ENCODE data around the gene EDDM3A.
A peak's percentile ranks its signal among the peaks of the same experiment; 100 is the strongest.
"Not testable (repeated sequence)": the region's sequence is repeated elsewhere in the genome, so short reads cannot be mapped to it uniquely, and the experiment has no call there.

EDDM3A gene, protein sequence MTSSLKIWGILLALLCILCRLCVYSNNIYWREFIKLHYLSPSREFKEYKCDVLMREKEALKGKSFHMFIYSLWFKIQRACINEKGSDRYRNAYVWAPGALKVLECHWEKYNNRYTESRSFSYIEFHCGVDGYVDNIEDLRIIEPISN

DNA sequence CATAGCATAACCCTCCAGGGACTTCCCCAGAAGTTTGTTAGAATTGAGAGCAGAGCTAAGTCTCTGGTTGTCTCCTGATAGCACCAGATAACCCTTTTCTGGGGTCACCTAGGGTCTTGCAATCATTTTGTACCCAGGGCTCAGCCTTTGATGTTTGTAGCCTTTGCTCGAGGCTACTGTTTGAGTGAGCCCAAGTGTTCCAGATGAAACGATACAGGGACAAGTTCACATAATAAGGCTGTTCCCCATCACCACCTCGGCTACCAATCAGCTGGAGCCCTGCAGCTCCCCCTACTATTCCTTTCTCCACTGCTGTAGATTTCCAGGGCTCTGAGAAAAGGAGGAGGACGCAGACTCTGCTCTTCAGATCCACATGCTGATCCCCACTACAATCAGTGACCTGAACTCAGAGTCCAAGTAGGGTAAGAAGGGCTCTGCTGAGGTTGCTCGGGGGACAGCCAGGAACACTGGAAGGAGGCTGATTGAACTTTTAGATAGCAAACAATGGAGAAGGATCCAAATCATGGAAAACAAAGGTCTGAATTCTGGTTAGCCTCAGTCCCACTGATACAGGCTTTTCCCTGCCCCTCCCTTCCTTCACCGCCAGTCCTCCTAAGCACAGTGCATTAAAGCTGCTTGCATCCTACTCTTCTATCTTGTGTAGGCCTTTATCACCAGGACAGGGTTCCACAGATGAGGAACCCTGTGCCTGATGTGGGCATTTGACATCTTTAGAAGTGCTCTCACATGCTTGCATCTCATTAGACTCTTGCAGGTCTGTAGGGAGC, at the start of gene EDDM3A:
Gene EDDM3A (plus strand): TSS at position 317 of the 788 bp plus-strand sequence. CDS start 1,694 bp downstream, outside the sequence.
- DNase-seq (ENCODE audit: insufficient read length, low spot score) (no peak), FAIRE-seq (no peak)

DNA sequence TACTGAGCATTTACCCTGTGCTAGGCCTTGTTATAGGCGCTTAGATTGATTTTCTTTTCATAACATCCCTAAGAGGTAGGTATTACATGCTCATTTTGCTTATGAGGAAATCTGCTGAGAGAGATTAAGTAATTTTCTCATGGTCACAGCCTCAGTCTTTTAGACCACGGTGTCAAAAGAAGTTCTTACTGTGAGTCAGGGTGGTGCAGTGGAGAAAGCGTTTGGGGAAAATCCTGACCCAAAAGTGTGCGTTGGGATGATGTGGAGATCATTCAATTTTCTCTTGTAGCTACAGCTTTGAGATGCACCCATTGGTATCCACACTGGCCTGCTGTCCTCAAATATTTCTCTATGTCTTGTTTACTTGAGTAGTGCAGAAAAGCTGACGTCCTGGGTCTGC, 48.9 kb upstream of the EDDM3A start:
- no peak for DNase-seq (ENCODE audit: insufficient read length, low spot score)
- no peak for FAIRE-seq

DNA sequence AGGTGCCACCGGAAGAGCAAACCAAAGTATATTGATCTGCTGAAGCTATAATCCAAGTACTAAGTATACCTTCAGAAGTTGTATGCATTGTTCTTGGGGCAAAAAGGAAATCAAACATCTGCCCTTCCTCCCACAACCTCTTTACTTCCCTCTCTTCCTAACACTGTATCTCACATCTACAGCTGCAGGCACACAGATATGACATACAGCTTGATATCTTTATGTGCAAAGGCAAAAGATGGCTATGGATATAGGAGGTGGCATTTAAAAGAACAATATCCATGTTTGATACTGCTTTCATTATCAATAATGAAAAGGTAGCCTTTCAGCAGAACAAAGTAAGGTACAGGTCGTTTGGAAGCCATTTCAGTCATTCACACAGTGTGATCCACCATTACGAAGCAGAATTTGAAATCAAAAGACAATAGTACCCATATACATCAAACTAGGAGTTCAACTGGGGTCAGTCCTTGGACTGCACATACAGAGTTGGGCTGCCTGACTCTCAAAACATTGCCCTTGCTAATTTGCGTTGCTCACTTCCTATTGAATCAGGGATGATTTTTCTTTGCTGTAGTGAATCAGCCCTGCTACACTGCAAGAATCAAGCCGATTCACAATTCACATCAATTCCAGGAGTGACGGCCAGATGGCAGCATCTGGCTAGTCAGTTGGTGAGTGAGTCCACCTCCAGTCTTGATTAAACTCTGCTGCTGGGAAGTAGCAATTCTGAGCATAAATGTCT, 48.2 kb upstream of the EDDM3A start:
- DNase-seq (ENCODE audit: insufficient read length, low spot score) (peak; percentile 47), FAIRE-seq (peak; percentile 16)

DNA sequence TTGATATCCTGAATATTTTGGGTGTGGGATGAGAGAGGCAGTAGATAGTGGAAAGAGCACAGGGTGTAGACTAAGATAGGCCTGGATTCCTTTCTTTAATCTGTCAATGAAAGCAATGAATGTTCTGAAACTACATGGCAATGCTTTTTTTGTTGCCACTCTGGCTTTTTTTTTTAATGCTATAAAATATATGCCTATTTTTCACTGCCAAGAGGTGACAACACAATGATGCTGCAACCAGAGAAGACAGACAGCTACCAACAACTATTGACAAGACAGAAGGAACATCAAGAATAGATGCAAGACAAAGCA, 47.7 kb upstream of the EDDM3A start:
- no peak for DNase-seq (ENCODE audit: insufficient read length, low spot score)
- FAIRE-seq: no peak

DNA sequence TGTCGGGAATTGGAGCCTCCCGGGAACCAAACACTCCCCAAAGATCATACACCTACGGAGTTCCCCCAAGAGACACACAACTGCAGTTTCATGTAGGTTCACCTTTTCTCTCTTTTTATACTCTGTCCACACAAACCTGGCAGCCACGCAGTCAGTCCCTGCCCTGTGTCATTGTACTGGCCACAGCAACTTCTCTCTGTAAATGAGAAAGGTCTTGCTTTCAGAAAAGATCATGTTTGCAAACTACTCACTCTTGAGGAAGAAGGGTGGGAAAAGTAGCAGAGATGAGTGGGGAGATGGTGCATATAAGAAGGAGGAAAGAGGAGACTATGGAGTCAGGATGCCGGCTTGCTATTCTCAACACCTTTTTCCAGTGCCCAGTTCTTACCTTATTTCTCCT, 46.8 kb upstream of the EDDM3A start:
- FAIRE-seq: no peak

DNA sequence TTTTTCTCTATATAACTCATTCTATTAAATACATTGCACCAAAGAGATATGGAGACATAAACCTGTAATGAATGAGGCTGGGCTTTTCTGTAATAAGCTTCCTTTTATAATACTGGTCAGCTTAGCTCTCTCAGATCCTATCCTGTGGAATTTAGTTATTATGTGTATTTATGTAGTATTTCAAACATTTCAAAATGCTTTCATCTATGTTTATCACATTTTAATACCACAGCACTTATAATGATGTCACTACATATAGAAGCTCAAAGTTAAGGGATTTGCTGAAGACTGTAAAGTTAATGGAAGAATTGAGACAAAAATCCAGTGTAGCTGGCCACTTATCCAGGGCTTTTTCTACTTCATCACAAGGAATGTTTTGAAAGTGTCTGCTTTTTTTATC, 45.8 kb upstream of the EDDM3A start:
- no peak for FAIRE-seq
- no peak for DNase-seq (ENCODE audit: insufficient read length, low spot score)

More for the DNA sequence above, 46.8 kb upstream of the EDDM3A start:
- no peak for DNase-seq (ENCODE audit: insufficient read length, low spot score)

DNA sequence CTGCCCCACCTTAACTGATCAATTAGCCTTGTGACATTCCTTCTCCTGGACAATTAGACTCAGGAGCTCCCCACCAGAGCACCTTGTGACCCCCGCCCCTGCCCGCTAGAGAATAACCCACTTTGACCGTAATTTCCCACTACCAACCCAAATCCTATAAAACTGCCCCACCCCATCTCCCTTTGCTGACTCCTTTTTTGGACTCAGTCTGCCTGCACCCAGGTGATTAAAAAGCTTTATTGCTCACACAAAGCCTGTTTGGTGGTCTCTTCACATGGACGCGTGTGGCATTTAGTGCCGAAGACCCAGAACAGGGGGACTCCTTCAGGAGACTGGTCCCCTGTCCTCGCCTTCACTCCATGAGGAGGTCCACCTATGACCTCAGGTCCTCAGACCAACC, 44.7 kb upstream of the EDDM3A start:
- not testable (repeated sequence) for DNase-seq (ENCODE audit: insufficient read length, low spot score); FAIRE-seq

DNA sequence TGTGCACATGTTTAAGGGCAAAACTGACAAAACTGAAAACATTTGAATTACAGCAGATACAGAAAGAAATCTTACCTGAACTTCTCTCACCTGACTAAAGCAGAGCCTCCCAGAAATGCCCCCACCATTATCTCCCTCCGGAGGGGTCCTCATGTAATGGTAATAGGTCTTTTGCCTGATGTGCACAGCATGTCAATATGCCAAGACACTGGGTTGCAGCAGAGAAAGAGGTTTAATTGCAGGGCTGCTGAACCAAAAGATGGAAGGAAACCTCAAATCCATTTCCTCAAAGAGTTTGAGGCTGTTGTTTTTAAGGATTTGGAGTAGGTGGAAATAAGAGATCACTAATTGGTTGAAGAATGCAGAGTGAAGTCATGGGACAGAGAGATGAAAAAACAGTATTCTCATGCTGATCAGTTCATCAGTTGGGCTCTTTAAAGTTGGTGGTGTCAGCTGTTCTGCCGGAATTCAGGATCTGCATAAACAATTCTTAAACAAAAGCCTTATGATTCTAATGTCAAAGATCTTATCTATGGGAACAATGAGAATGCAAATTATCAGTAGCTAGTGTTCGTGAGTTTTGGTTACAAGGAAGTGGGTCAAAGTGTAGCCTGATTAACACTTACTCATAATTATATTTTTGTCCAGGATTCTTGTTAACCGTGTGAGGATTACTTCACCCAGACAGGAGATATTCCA, 38.9 kb upstream of the EDDM3A start:
- DNase-seq (ENCODE audit: insufficient read length, low spot score) (no peak), FAIRE-seq (no peak)

DNA sequence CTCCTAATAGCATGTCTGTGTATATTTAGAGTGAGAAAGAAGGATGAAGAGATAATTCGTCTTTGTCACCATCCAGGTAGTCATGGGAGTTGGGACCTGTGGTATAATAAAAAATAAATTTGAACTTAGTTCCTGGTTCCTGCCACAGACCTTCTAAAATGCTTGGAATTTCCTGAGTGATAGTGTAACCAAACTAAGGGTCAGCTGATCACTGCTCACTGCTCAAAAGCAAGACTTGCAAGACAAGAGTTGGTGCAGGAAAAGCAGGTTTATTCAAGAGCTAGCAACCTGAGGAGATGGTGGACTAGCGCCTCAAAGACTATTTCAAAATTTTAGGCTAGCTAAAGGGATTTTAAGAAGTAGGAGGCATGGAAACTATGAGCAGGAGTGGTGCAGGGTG, 38.1 kb upstream of the EDDM3A start:
- FAIRE-seq: no peak
- DNase-seq (ENCODE audit: insufficient read length, low spot score): no peak

DNA sequence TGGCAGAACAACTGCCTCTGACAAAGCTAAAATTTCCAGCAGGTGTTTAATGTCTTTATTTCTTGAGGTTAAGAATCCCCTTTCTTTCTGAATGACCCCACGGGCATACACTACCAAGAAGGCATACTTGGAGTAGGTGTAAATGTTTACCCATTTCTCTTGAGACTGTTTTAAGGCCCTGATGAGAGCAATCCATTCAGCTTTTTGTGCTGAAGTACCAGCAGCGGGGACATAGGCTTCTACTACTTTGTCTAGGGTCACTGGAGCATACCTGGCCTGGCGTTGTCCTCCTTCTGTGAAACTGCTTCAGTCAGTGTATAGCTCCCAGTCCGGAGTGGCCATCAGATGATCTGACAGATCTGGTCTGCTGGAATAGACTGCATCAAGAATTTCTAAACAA, 34.4 kb upstream of the EDDM3A start:
- FAIRE-seq: no peak
- no peak for DNase-seq (ENCODE audit: insufficient read length, low spot score)

DNA sequence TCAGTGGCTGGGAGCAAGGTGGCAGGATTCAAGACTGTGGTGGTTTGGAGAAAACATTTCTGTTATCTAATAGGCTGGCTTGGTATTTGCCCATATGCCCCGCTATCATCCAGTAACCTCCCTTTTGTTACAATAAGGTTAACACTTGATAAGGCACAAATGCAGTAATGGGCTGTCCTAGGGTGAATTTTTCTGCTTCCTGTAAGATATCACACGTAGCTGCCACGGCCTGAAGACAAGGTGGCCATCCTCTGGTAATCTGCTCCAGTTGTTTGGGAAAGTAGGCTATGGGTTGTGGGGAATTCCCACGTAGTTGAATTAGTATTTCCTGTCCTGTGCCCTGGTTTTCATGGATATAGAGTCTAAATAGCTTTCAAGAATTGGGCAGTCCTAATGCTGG, 34.0 kb upstream of the EDDM3A start:
- DNase-seq (ENCODE audit: insufficient read length, low spot score): no peak
- FAIRE-seq: no peak

DNA sequence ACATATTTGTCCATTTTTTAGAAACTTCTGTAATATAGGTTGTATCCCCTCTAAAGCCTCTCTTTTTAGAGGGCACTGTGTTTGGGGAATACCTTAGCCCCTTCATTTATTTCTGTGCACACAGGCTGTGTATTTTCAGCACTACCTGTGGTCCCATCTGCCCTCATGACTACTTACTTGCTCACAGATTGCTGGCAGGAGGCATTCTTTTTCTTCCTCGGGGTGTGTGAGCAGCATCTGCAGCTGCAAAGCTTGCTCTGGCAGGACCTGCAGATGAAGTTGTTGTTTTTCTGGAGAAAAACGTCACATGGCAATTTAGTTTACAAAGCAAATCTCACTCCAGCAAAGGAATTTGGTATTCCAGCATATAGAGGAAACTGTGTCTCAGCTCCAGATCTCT, 32.8 kb upstream of the EDDM3A start:
- no peak for DNase-seq (ENCODE audit: insufficient read length, low spot score)
- FAIRE-seq: no peak

DNA sequence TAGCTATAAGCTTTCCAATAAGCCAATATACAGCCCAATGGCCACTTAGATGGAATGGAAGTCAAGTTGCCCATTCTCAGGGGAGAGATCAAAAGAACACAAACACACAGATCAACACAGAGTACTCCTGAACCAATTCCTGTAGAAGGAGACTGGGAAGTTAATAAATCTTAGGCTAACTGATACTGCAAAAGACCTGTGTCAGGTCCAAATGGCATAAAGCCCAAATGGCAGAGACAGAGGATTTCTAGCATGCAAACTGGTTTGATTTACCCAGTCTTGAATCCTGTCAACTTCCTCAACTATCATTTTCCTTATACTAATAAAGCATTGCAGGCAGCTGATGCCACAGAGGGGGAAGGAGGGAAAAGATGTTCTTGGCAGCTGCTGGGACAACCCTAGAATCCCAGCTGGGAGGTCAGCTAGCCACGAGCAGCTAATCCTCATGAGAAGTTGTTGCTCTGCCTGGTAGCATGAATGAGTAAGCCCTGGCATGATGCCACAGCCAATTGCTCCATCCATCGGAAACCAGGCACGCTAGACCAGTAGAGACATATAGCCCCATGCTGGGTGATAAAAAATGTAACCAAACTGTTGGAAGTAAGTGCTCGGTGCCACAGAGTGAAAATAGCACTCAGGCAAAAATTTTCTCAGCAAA, 31.0 kb upstream of the EDDM3A start:
- FAIRE-seq (no peak), DNase-seq (ENCODE audit: insufficient read length, low spot score) (no peak)

DNA sequence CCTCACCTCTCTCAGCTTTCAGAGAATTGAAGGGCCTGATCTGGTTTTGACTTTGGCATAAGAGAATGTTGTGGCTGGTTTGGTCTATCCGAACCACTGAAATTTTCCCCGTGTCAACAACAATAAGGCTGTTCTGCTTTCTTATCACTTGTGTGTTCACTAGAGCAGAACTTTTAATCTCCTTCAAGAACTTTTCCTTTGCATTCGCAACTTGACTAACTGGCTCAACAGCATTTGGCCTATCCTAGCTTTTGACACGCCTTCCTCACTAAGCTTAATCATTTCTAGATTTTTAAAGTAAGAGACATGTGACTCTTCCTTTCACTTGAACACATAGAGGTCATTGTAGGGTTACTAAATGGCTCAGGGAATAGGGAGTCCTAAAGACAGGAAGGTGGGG, 25.9 kb upstream of the EDDM3A start:
- no peak for FAIRE-seq
- DNase-seq (ENCODE audit: insufficient read length, low spot score): no peak

DNA sequence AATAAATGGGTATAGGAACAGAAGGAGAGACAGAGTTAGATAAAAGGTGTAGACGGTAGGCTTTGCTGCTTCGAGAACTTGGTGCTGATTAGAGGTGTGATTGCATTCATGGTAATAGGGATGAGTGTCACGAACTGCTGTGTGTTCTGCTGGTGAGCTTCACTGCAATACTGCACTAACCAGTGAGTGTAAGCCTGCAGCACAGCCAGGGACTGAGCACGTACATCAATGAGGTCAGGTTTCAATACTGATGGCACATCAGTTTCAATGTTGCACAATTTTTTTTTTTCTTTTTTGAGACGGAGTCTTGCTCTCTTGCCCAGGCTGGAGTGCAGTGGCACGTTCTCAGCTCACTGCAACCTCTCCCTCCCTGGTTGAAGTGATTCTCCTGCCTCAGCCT, 24.9 kb upstream of the EDDM3A start:
- FAIRE-seq (no peak), DNase-seq (ENCODE audit: insufficient read length, low spot score) (no peak)

DNA sequence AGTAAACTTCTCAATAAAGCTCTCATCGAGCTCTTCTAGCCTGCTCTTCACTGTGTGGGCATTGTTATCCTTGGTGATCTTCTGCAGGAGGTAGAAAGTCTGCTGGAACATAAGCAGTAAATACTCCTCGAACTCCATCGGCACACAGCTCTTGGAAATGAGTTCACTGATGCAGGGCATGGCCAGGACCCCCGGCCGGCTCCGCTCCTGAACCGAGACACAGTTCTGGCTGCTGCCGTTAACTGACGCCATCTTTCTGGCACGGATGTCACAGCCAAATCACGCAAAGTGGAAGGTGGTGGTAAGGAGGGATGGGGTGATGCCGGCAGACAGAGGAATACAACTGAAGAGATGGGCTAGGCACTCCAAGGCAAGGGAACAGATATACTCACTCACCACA, 23.7 kb upstream of the EDDM3A start:
- FAIRE-seq (no peak), DNase-seq (ENCODE audit: insufficient read length, low spot score) (no peak)

DNA sequence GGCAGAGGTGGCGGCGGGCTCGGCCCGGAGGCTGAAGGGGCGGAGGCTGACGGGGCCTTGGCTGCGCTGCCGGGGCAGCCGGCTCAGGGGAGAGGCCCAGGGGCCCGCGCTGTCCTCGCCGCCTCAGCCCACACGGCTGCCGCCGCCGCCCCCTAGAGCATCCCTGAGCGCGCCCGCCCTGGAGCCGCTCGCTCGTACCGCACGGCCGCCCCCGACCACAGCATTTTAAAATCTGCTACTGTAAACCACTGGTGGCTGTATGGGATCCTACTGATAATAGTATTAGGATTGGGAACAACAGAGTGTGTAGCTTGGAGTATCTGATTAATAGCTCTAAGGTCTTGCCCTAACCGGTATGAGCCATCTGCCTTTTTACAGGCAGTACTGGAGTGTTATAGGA, 22.2 kb upstream of the EDDM3A start:
- DNase-seq (ENCODE audit: insufficient read length, low spot score) (no peak), FAIRE-seq (no peak)

DNA sequence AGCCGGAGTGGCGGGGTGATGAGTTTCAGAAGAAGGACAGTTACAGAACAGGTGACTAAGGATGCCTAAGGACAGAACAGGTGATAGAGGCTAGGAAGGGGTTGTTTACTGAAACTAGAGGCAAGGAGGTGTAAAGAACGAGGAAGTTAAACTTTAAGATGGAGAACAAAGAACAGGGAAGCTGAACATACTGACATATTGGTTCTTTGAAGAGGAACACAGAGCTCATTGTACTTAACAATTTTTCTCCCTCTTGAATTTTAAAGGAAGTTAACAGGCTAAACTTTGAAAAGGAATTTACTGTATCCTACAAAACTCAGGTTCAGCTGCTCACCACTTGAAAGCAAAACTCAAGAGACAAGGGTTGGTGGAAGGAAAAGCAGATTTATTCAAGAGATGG, 19.6 kb upstream of the EDDM3A start:
- not testable (repeated sequence) for FAIRE-seq; DNase-seq (ENCODE audit: insufficient read length, low spot score)

DNA sequence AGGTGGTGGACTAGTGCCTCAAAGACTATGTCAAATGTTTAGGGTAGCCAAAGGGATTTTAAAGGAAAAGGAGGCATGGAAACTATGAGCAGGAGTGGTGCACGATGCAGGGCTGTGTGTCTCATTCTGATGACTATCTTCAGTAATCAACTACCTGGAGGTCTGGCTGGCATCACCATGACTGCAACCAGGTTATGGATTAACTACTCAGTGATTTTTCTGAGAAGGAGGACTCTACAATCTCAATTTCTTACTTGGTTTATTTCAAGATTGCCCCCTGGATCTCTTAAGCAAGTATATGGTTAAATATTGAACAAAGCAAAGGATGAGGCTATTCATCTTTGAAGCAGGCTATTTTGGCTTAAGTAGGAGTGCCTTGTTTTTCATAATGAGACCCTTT, 19.2 kb upstream of the EDDM3A start:
- no peak for DNase-seq (ENCODE audit: insufficient read length, low spot score)
- no peak for FAIRE-seq

DNA sequence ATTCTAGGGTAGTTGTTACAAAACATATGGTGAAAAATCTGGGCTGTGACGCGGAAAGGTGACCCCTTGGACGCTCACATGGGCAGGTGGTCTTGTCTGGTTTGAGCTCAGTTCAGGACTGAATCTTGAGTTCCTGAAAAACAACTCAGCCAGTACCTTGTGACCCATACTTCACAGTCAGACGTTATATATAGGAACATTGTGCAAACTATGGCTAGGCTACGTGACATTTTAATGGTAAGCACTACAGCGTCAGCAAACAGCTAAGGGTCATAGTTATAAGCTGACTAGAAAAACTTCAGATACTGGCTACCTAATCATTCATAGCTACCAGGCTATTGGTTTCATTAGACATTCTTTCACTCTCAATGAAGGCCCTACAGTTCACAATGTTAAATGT, 14.8 kb upstream of the EDDM3A start:
- FAIRE-seq (no peak), DNase-seq (ENCODE audit: insufficient read length, low spot score) (no peak)

DNA sequence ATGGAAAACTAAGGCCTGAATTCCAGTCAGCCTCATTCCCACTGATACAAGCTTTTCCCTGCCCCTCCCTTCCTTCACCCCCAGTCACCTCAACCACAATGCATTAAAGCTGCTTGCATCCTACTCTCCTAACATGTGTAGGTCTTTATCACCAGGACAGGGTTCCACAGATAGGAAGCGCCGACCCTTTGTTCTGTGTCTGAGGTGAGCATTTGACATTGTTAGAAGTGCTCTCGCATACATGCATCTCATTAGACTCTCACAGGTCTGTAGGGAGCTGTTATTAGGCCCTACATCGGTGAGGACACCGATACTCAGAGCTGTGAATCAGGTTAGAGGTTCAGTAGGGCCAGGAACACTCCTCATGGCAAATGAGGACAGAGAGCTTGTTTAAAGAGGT, 13.2 kb upstream of the EDDM3A start:
- FAIRE-seq (no peak), DNase-seq (ENCODE audit: insufficient read length, low spot score) (no peak)
